ENCODE measurements around the gene ERBIN.
"Not testable (repeated sequence)": the region's sequence is repeated elsewhere in the genome, so short reads cannot be mapped to it uniquely, and the experiment has no call there.

ERBIN gene

GRCh38 chr5:65926276-65926783 is at the start of gene ERBIN:
ERBIN (plus strand) TSS chr5:65926575; CDS start chr5:65992719, 66,144 bp downstream.
- DNase-seq, result peak; percentile 43 to 74

- DNase-seq, result no peak
Observed at GRCh38 chr5:65876970-65877369, 49.4 kb upstream of the ERBIN start.

- DNase-seq, result not testable (repeated sequence)
Observed at GRCh38 chr5:65879668-65880256, 46.6 kb upstream of the ERBIN start.

GRCh38 chr5:65880496-65881072 is 45.8 kb upstream of the ERBIN start:
- DNase-seq, result no peak

- DNase-seq, result no peak
Observed at GRCh38 chr5:65882278-65882677, 44.1 kb upstream of the ERBIN start.

GRCh38 chr5:65883461-65883860 is 42.9 kb upstream of the ERBIN start:
- no peak for DNase-seq

- no peak for DNase-seq
Observed at GRCh38 chr5:65886387-65886786, 40.0 kb upstream of the ERBIN start.

GRCh38 chr5:65892024-65892423 is 34.4 kb upstream of the ERBIN start:
- DNase-seq, result not testable (repeated sequence)

- DNase-seq, result no peak
Observed at GRCh38 chr5:65892801-65893200, 33.6 kb upstream of the ERBIN start.

- no peak for DNase-seq
Observed at GRCh38 chr5:65893749-65894430, 32.5 kb upstream of the ERBIN start.

GRCh38 chr5:65895891-65896290 is 30.5 kb upstream of the ERBIN start:
- no peak for DNase-seq

- DNase-seq, result no peak
Observed at GRCh38 chr5:65900746-65901145, 25.6 kb upstream of the ERBIN start.

GRCh38 chr5:65902104-65902503 is 24.3 kb upstream of the ERBIN start:
- no peak for DNase-seq

- no peak for DNase-seq
Observed at GRCh38 chr5:65903581-65903980, 22.8 kb upstream of the ERBIN start.

GRCh38 chr5:65906256-65906655 is 20.1 kb upstream of the ERBIN start:
- DNase-seq, result no peak

GRCh38 chr5:65907135-65907534 is 19.2 kb upstream of the ERBIN start:
- DNase-seq, result no peak

- no peak for DNase-seq
Observed at GRCh38 chr5:65910711-65911110, 15.7 kb upstream of the ERBIN start.

GRCh38 chr5:65912311-65912710 is 14.1 kb upstream of the ERBIN start:
- DNase-seq, result no peak

GRCh38 chr5:65913519-65913918 is 12.9 kb upstream of the ERBIN start:
- no peak for DNase-seq

- no peak for DNase-seq
Observed at GRCh38 chr5:65914641-65915196, 11.7 kb upstream of the ERBIN start.

GRCh38 chr5:65915661-65916060 is 10.7 kb upstream of the ERBIN start:
- not testable (repeated sequence) for DNase-seq

GRCh38 chr5:65916066-65916465 is 10.3 kb upstream of the ERBIN start:
- no peak for DNase-seq

- DNase-seq, result no peak
Observed at GRCh38 chr5:65916636-65917035, 9.7 kb upstream of the ERBIN start.

GRCh38 chr5:65919773-65920172 is 6.6 kb upstream of the ERBIN start:
- DNase-seq, result no peak

All from CD4-positive, alpha-beta T cell treated with Interferon alpha-2 for 1 hour (primary cell).